K562 (cell line): ENCODE measurements around the gene KRT25. TPM values are rescaled to one million over a fixed set of nuclear protein-coding genes. Genes with fewer than 3 reads are reported as not detected.

Experiments
- ATAC-seq: fragments of 200-7000 bp; cut with Tn5 transposase; 3 replicates; pipeline ENCODE4 v1.9.1; 2020; ENCODE audit warnings: moderate library complexity
- BruUV-seq: library from RNA; stranded (reverse); fragments of 400-500 nt; replicated peaks from 2 replicates; lab custom pipeline; 2021; lab: Mats Ljungman, UMichigan
- CTCF ChIA-PET: fragments of 300-600 bp; formaldehyde crosslinking; extraction: SDS; loops from one replicate; lab custom pipeline; 2021; ENCODE audit warnings: low intra/inter-chr PET ratio; lab: Yijun Ruan, JAX
- POLR2A ChIA-PET: fragments of 300-600, 350-650 bp; sonication (Branson Sonifier 250); formaldehyde crosslinking; extraction: SDS; loops from one replicate; lab custom pipeline; 2021; ENCODE audit warnings: antibody characterized with exemption, inconsistent platforms; lab: Yijun Ruan, JAX
- DNase-seq, 4 experiments: peaks; one replicate each; pipeline versions ENCODE4 v3.0.0 to v3.0.0-alpha.2; 2011 to 2018; ENCODE audit warnings: low spot score in 3 of 4, mixed read lengths in 3 of 4; ENCODE audit errors: extremely low read depth in 1 of 4
- FAIRE-seq: peaks from 2 replicates; lab custom pipeline; 2011; peaks lifted over from hg19 to GRCh38; lab: Jason Lieb, UNC
- H2AFZ ChIP-seq: 2 replicates; pipeline ENCODE4 v1.6.0; 2011; ENCODE audit warnings: low read depth, low read length, control low read depth, inconsistent platforms
- H3K27ac ChIP-seq: fragments of 200-600 bp; 3 replicates; pipeline ENCODE4 v1.8.0; 2011; ENCODE audit warnings: low read depth, mild to moderate bottlenecking, control low read depth, inconsistent platforms, low read length, moderate library complexity, mixed read lengths; ENCODE audit errors: extremely low read depth
- H3K27me3 ChIP-seq, 2 experiments: fragments of 300-600 bp in 1 of 2; 2 replicates in 1 of 2; 3 replicates in 1 of 2; pipeline versions ENCODE4 v1.6.0 to v1.8.0; 2011; ENCODE audit warnings: inconsistent platforms in 2 of 2, low read length in 2 of 2, mild to moderate bottlenecking in 1 of 2, mixed read lengths in 1 of 2, moderate library complexity in 1 of 2; ENCODE audit not compliant: control insufficient read depth in 2 of 2, insufficient read depth in 2 of 2
- H3K36me3 ChIP-seq: fragments of 300-600 bp; 3 replicates; pipeline ENCODE4 v1.8.0; 2011; ENCODE audit warnings: mild to moderate bottlenecking, low read length, inconsistent platforms; ENCODE audit not compliant: control insufficient read depth, insufficient read depth
- H3K4me1 ChIP-seq, 2 experiments: fragments of 200-600 bp in 1 of 2; replicated peaks in 1 of 2; 2 replicates in 1 of 2; 3 replicates in 1 of 2; pipeline versions ENCODE4 v1.5.1 to v1.8.0; 2011; ENCODE audit warnings: inconsistent platforms in 2 of 2, low read length in 2 of 2, mild to moderate bottlenecking in 1 of 2, mixed read lengths in 1 of 2, moderate library complexity in 1 of 2; ENCODE audit not compliant: control insufficient read depth in 2 of 2, insufficient read depth in 2 of 2
- H3K4me2 ChIP-seq: 2 replicates; pipeline ENCODE4 v1.6.1; 2011; ENCODE audit warnings: low read length, control low read depth, inconsistent platforms, mixed read lengths; ENCODE audit not compliant: insufficient read depth
- H3K4me3 ChIP-seq: fragments of 200-600 bp; sonication (generic), shearing (Covaris generic); 2 replicates; pipeline ENCODE4 v1.5.1; 2016; ENCODE audit warnings: control low read depth, inconsistent platforms
- H3K79me2 ChIP-seq: fragments of 200-600 bp; 3 replicates; pipeline ENCODE4 v1.8.0; 2011; ENCODE audit warnings: low read length, inconsistent platforms; ENCODE audit not compliant: control insufficient read depth, insufficient read depth
- H3K9ac ChIP-seq, 2 experiments: 2 replicates each; pipeline versions ENCODE4 v1.6.0 to v1.6.1; 2011; ENCODE audit warnings: low read depth in 2 of 2, low read length in 2 of 2, control low read depth in 1 of 2, inconsistent platforms in 1 of 2, mild to moderate bottlenecking in 1 of 2, mixed read lengths in 1 of 2; ENCODE audit not compliant: insufficient read depth in 1 of 2
- H3K9me1 ChIP-seq: one replicate; pipeline ENCODE4 v1.6.0; 2011; ENCODE audit warnings: inconsistent platforms, mild to moderate bottlenecking, low read length, moderate library complexity; ENCODE audit not compliant: control insufficient read depth, insufficient read depth
- H3K9me3 ChIP-seq: replicated peaks from 2 replicates; pipeline ENCODE4 v1.5.1; 2011; ENCODE audit warnings: low read depth, low read length, inconsistent platforms; ENCODE audit not compliant: control insufficient read depth, insufficient read depth
- H4K20me1 ChIP-seq: replicated peaks from 2 replicates; pipeline ENCODE4 v1.6.1; 2011; ENCODE audit warnings: low read length, inconsistent platforms, mixed read lengths; ENCODE audit not compliant: control insufficient read depth, insufficient read depth
- ARID1B ChIP-seq: fragments of 450-650 bp; IDR thresholded peaks from 2 replicates; pipeline ENCODE4 v1.6.1; 2016; ENCODE audit warnings: antibody characterized with exemption, mild to moderate bottlenecking, inconsistent platforms
- ETV6 ChIP-seq, 3 experiments: fragments of 150-350 bp in 1 of 3; sonication (generic) in 1 of 3; formaldehyde crosslinking in 1 of 3; IDR thresholded peaks; 2 replicates each; pipeline versions ENCODE4 v1.6.1 to v1.8.0; 2014 to 2022; ENCODE audit warnings: borderline replicate concordance in 2 of 3, low read depth in 2 of 3, antibody characterized with exemption in 1 of 3, low read length in 1 of 3, mild to moderate bottlenecking in 1 of 3, missing genetic modification reagents in 1 of 3
- EWSR1 ChIP-seq: fragments of 450-650 bp; IDR thresholded peaks from 2 replicates; pipeline ENCODE4 v1.6.1; 2018; ENCODE audit warnings: borderline replicate concordance, mild to moderate bottlenecking, low read depth, moderate library complexity; ENCODE audit not compliant: partially characterized antibody
- FOXP1 ChIP-seq: sonication (generic); formaldehyde crosslinking; IDR thresholded peaks from 2 replicates; pipeline ENCODE4 v1.8.0; 2022; ENCODE audit warnings: mild to moderate bottlenecking, missing genetic modification reagents
- KLF6 ChIP-seq: fragments of 250-450 bp; sonication (Bioruptor Pico); IDR thresholded peaks from 2 replicates; pipeline ENCODE4 v1.4.0; 2020; ENCODE audit warnings: mild to moderate bottlenecking, moderate library complexity, borderline replicate concordance
- PHTF2 ChIP-seq: fragments of 250-450 bp; sonication (Bioruptor Pico); IDR thresholded peaks from 2 replicates; pipeline ENCODE4 v1.5.0; 2021; ENCODE audit warnings: mild to moderate bottlenecking
- ZNF609 ChIP-seq: sonication (generic); formaldehyde crosslinking; IDR thresholded peaks from 2 replicates; pipeline ENCODE4 v1.8.1; 2023; ENCODE audit warnings: missing genetic modification reagents, mild to moderate bottlenecking, borderline replicate concordance
- WGBS: fragments of 100-300 bp; shearing (Covaris generic); methylation state at CpG from one replicate; pipeline ENCODE4 v1.1.6; 2016; ENCODE audit warnings: low coverage, mixed read lengths; ENCODE audit not compliant: insufficient coverage; ENCODE audit errors: missing lambda C conversion rate; 5-methylcytosine and 5-hydroxymethylcytosine counted together
- in situ Hi-C: fragments of 300-500 bp; cut with MboI; formaldehyde crosslinking; loops from 4 replicates; pipeline ENCODE4 v1.15.0; 2018; ENCODE audit warnings: inconsistent platforms, mixed read lengths
- intact Hi-C: fragments of 100-400 bp; cut with micrococcal nuclease; formaldehyde crosslinking; loops from 2 replicates; pipeline ENCODE4 v1.14.2; 2022
- polyA plus RNA-seq, 8 experiments: library from polyadenylated mRNA; depleted of rRNA in 4 of 8; stranded (reverse) in 5 of 8; unstranded in 3 of 8; fragments of >200 nt; fragmentation: Nextera tagmentation in 2 of 8; fragmentation: Illumina TruSeq in 1 of 8; extraction: Ambion mirVana in 2 of 8; extraction: Trizol in 1 of 8; gene quantifications; 2 replicates each; pipeline versions ENCODE4 v1.2.1 to v1.2.3, GENCODE V29; 2011 to 2014; ENCODE audit warnings: inconsistent platforms in 1 of 8, missing spikeins in 1 of 8
- total RNA-seq, 7 experiments: library from RNA; depleted of rRNA in 6 of 7; stranded (reverse); fragments of >200 nt in 6 of 7; fragmentation: Illumina TruSeq in 2 of 7; extraction: Trizol in 2 of 7; gene quantifications; 2 replicates each; pipeline versions ENCODE4 v1.2.1 to v1.2.3, GENCODE V29; 2011 to 2021; ENCODE audit warnings: low replicate concordance in 1 of 7

Gene KRT25
- total and polyA plus RNA-seq, 9 of the 15 experiments (the other 6 are each of a cell fraction or from before 2014, with no cell fraction given) = not detected

GRCh38 chr17:40714473-40714872 lies 40.7 kb downstream of the KRT25 start:
- ChIA-PET CTCF (no interaction called here), POLR2A (interaction anchor here (0.6 kb wide), 1 partner anchor 13 kb away, joined by 3 read pairs; no protein-coding TSS in a partner anchor)
- Histone ChIP-seq H3K9me1 (no peaks in the 10 kb centered on the region), H4K20me1 (no peaks in the 10 kb centered on the region), H3K9ac (no peak overlapping the region), H3K4me1 (no peaks in the 10 kb centered on the region), H3K9me3 (no peaks in the 10 kb centered on the region), H3K79me2 (no peaks in the 10 kb centered on the region), H2AFZ (no peak overlapping the region), H3K27ac (no peak overlapping the region), H3K27me3 (peaks cover 13 to 27% of the 10 kb centered on the region in 2 experiments; a peak in 3 of 5 replicates), H3K36me3 (no peaks in the 10 kb centered on the region)
- no TSS peak for BruUV-seq
- FAIRE-seq (no peak), DNase-seq (no peak), ATAC-seq (no peak)
- in situ Hi-C loops = no loop called here
- TF ChIP-seq KLF6 (no peak), PHTF2 (CRISPR knock-in tag) (no peak), FOXP1 (CRISPR knock-in tag) (no peak), EWSR1 (no peak)
- TF ChIP-seq, all 486 proteins: peak for 0
- Histone ChIP-seq H3K4me2 (no peak overlapping the region), H3K4me3 (no peak overlapping the region)
- 6% methylated on average over 6 of the region's 6 CpGs for WGBS
- intact Hi-C loops = no loop called here

GRCh38 chr17:40707745-40708144 lies 47.4 kb downstream of the KRT25 start:
- H2AFZ ChIP-seq = no peak overlapping the region
- no peak for ATAC-seq
- H3K4me3 ChIP-seq = no peak overlapping the region
- FAIRE-seq = no peak
- no peaks in the 10 kb centered on the region for H3K36me3 ChIP-seq
- 15% methylated on average over 7 of the region's 7 CpGs for WGBS
- intact Hi-C loops = no loop called here
- H3K27me3 ChIP-seq = peaks cover 13 to 35% of the 10 kb centered on the region in 2 experiments
- no peaks in the 10 kb centered on the region for H3K9me1 ChIP-seq
- H4K20me1 ChIP-seq = no peaks in the 10 kb centered on the region
- H3K9me3 ChIP-seq = no peaks in the 10 kb centered on the region
- no peak overlapping the region for H3K4me2 ChIP-seq
- no peaks in the 10 kb centered on the region for H3K79me2 ChIP-seq
- no TSS peak for BruUV-seq
- in situ Hi-C loops = no loop called here
- DNase-seq = no peak
- H3K27ac ChIP-seq = no peak overlapping the region
- ChIA-PET CTCF (no interaction called here), POLR2A (no interaction called here)
- H3K9ac ChIP-seq = no peak overlapping the region
- no peaks in the 10 kb centered on the region for H3K4me1 ChIP-seq
- no peak for TF ChIP-seq ZNF609 (CRISPR knock-in tag)
- no peak for TF ChIP-seq ARID1B
- no peak for TF ChIP-seq ETV6 (IDR thresholded peaks at IDR 0.05; ENCODE audit: borderline replicate concordance in 1 of 2, low read depth in 2 of 2, low read length in 1 of 2)
- TF ChIP-seq ETV6 (CRISPR knock-in tag; IDR thresholded peaks at IDR 0.05; ENCODE audit: borderline replicate concordance) = no peak
